Endothelial cell of umbilical vein (primary cell): Measurements from ENCODE around the gene PNKP. TPM values are rescaled to one million over a fixed set of nuclear protein-coding genes. Genes with fewer than 3 reads are reported as not detected.

Source experiments
- BruUV-seq: library from RNA; stranded (reverse); fragments of 400-500 nt; replicated peaks from 2 replicates; lab custom pipeline; 2021; lab: Mats Ljungman, UMichigan
- CTCF ChIA-PET: fragments of 300-600, 350-600 bp; sonication (Branson Sonifier 250); formaldehyde crosslinking; loops from one replicate; lab custom pipeline; 2021; ENCODE audit warnings: antibody characterized with exemption, inconsistent platforms; lab: Charles Lee
- POLR2A ChIA-PET: fragments of 300-600, 350-600 bp; sonication (Branson Sonifier 250); formaldehyde crosslinking; loops from one replicate; lab custom pipeline; 2021; ENCODE audit warnings: antibody characterized with exemption, inconsistent platforms; lab: Charles Lee
- DNase-seq: peaks from one replicate; pipeline ENCODE4 v3.0.0-alpha.2; 2011; ENCODE audit warnings: low read depth, low spot score
- FAIRE-seq: peaks from 2 replicates; lab custom pipeline; 2011; peaks lifted over from hg19 to GRCh38; lab: Jason Lieb, UNC
- H2AFZ ChIP-seq: 2 replicates; pipeline ENCODE4 v1.6.0; 2012; ENCODE audit warnings: low read depth, low read length, control low read depth, inconsistent platforms
- H3K27ac ChIP-seq: 2 replicates; pipeline ENCODE4 v1.5.1; 2011; ENCODE audit warnings: low read depth, mild to moderate bottlenecking, control low read depth, low read length, moderate library complexity; ENCODE audit not compliant: insufficient read depth
- H3K27me3 ChIP-seq, 2 experiments: 2 replicates each; pipeline versions ENCODE4 v1.6.0 to v1.6.1; 2011; ENCODE audit warnings: low read length in 2 of 2, mixed read lengths in 1 of 2; ENCODE audit not compliant: control insufficient read depth in 2 of 2, insufficient read depth in 2 of 2
- H3K36me3 ChIP-seq, 2 experiments: 2 replicates in 1 of 2; 3 replicates in 1 of 2; pipeline ENCODE4 v1.5.1; 2011; ENCODE audit warnings: low read length in 2 of 2, mild to moderate bottlenecking in 1 of 2, moderate library complexity in 1 of 2; ENCODE audit not compliant: control insufficient read depth in 2 of 2, insufficient read depth in 2 of 2; ENCODE audit errors: extremely low read depth in 1 of 2
- H3K4me1 ChIP-seq: 3 replicates; pipeline ENCODE4 v1.5.1; 2011; ENCODE audit warnings: mild to moderate bottlenecking, low read length; ENCODE audit not compliant: control insufficient read depth, insufficient read depth; ENCODE audit errors: extremely low read depth
- H3K4me2 ChIP-seq: 2 replicates; pipeline ENCODE4 v1.6.1; 2011; ENCODE audit warnings: low read length, control low read depth, mixed read lengths; ENCODE audit not compliant: insufficient read depth
- H3K4me3 ChIP-seq, 3 experiments: fragments of 200-600 bp in 1 of 3; sonication (generic), shearing (Covaris generic) in 1 of 3; replicated peaks in 1 of 3; 2 replicates each; pipeline ENCODE4 v1.5.1; 2011 to 2016; ENCODE audit warnings: control low read depth in 3 of 3, low read length in 3 of 3, mild to moderate bottlenecking in 2 of 3, inconsistent platforms in 1 of 3, low read depth in 1 of 3, moderate library complexity in 1 of 3; ENCODE audit not compliant: insufficient read depth in 1 of 3
- H3K79me2 ChIP-seq: 2 replicates; pipeline ENCODE4 v1.6.0; 2012; ENCODE audit warnings: low read length, inconsistent platforms; ENCODE audit not compliant: control insufficient read depth, insufficient read depth
- H3K9ac ChIP-seq: replicated peaks from 2 replicates; pipeline ENCODE3; 2011; ENCODE audit warnings: low read length, control low read depth; ENCODE audit not compliant: insufficient read depth; ENCODE audit errors: extremely low read depth
- H3K9me1 ChIP-seq: replicated peaks from 3 replicates; pipeline ENCODE4 v1.6.0; 2011; ENCODE audit warnings: mild to moderate bottlenecking, low read length; ENCODE audit not compliant: control insufficient read depth, insufficient read depth; ENCODE audit errors: extremely low read depth
- H3K9me3 ChIP-seq: replicated peaks from 2 replicates; pipeline ENCODE4 v1.5.1; 2012; ENCODE audit warnings: low read length, inconsistent platforms; ENCODE audit not compliant: control insufficient read depth, insufficient read depth
- H4K20me1 ChIP-seq: replicated peaks from 2 replicates; pipeline ENCODE3; 2011; ENCODE audit warnings: mild to moderate bottlenecking, low read length; ENCODE audit not compliant: control insufficient read depth, insufficient read depth; ENCODE audit errors: extremely low read depth
- EZH2 ChIP-seq: IDR thresholded peaks from 2 replicates; pipeline ENCODE4 v1.6.1; 2012; ENCODE audit warnings: borderline replicate concordance, low read depth, mild to moderate bottlenecking, moderate library complexity, low read length, inconsistent platforms; ENCODE audit not compliant: severe bottlenecking
- FOS ChIP-seq: IDR thresholded peaks from 2 replicates; pipeline ENCODE4 v1.6.1; 2011; ENCODE audit warnings: mild to moderate bottlenecking, low read length, moderate library complexity, borderline replicate concordance; ENCODE audit not compliant: insufficient read depth
- GATA2 ChIP-seq: IDR thresholded peaks from 2 replicates; pipeline ENCODE4 v1.7.0; 2011; ENCODE audit warnings: low read depth, mild to moderate bottlenecking, moderate library complexity, mixed read lengths, low read length; ENCODE audit not compliant: insufficient read length, insufficient read depth
- JUN ChIP-seq: IDR thresholded peaks from 2 replicates; pipeline ENCODE4 v1.6.1; 2011; ENCODE audit warnings: borderline replicate concordance, low read depth; ENCODE audit not compliant: insufficient read length, insufficient read depth
- MYC ChIP-seq: IDR thresholded peaks from one replicate; pipeline ENCODE4 v1.6.1; 2011; ENCODE audit warnings: mild to moderate bottlenecking, low read depth, low read length
- POLR2A ChIP-seq: IDR thresholded peaks from 2 replicates; pipeline ENCODE4 v1.6.1; 2012; ENCODE audit warnings: low read depth, mild to moderate bottlenecking, control low read depth, low read length
- POLR2AphosphoS5 ChIP-seq: IDR thresholded peaks from 2 replicates; pipeline ENCODE4 v1.6.1; 2012; ENCODE audit warnings: low read depth, mild to moderate bottlenecking, control low read depth, low read length, moderate library complexity; ENCODE audit not compliant: insufficient read depth
- dilution Hi-C: fragments of 300-500 bp; cut with MboI; formaldehyde crosslinking; loops from one replicate; pipeline ENCODE4 v1.15.0; 2019; ENCODE audit warnings: low sequenced_read_pairs; ENCODE audit not compliant: extremely low pct_ligation_motif_present
- intact Hi-C: fragments of 100-400 bp; cut with micrococcal nuclease; formaldehyde crosslinking; loops from one replicate; pipeline ENCODE4 v1.10.0; 2022
- polyA plus RNA-seq, 4 experiments: library from polyadenylated mRNA; depleted of rRNA in 3 of 4; stranded (reverse) in 3 of 4; unstranded in 1 of 4; fragments of >200 nt; gene quantifications; 2 replicates each; pipeline versions ENCODE4 v1.2.1 to v1.2.3, GENCODE V29; 2011 to 2012; ENCODE audit warnings: missing spikeins in 1 of 4
- total RNA-seq: library from RNA; stranded (reverse); gene quantifications from 2 replicates; pipeline ENCODE4 v1.2.3, GENCODE V29; 2021
- TF ChIP-seq, protein P1 (sequence below): IDR thresholded peaks from 2 replicates; pipeline ENCODE4 v1.6.1; 2011; ENCODE audit not compliant: insufficient read depth, insufficient read length
- TF ChIP-seq, protein P2 (sequence below), 2 donors: IDR thresholded peaks; 1 replicate in 1 of 2; 2 replicates in 1 of 2; pipeline ENCODE4 v1.5.1; 2011; ENCODE audit warnings: low read length in 2 of 2, mild to moderate bottlenecking in 2 of 2, moderate library complexity in 2 of 2, control low read depth in 1 of 2, inconsistent platforms in 1 of 2, low read depth in 1 of 2; ENCODE audit not compliant: insufficient read depth in 1 of 2; ENCODE audit errors: extremely low read depth in 1 of 2

Gene PNKP
- total and polyA plus RNA-seq, 2 donors (not counting 3 experiments of a cell fraction or from before 2014, with no cell fraction given): 39.4 to 112 TPM

DNA sequence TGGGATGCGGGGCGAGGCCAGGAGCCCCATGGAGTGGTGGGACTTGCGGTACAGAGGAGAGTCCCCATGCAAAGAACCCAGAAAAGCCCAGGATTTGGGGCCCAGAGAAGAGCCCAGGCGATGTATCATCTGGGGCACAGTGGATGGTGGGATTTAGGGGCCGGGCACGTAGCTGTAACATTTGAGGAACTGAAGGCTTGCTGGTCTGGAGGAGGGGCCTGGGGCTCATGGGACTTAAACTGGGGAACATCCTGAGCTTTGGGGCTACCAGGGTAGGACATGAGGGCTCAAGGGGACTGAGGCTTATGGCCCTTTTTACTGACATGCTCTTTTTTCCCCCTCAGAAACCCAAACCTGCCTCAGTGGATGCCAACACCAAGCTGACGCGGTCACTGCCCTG is 35.8 kb downstream of the PNKP start:
- ChIA-PET POLR2A (no interaction called here), CTCF (interaction anchor here (1.5 kb wide), 1 partner anchor 9 kb away, joined by 7 read pairs; no protein-coding TSS in a partner anchor)
- no peak overlapping the region for H3K9ac ChIP-seq
- dilution Hi-C loops: no loop called here
- TF ChIP-seq, protein P1, sequence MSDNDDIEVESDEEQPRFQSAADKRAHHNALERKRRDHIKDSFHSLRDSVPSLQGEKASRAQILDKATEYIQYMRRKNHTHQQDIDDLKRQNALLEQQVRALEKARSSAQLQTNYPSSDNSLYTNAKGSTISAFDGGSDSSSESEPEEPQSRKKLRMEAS: no peak
- TF ChIP-seq EZH2 (no peak), POLR2A (no peak), FOS (no peak), MYC (no peak), POLR2AphosphoS5 (no peak), JUN (no peak), GATA2 (no peak)
- TF ChIP-seq, protein P2, sequence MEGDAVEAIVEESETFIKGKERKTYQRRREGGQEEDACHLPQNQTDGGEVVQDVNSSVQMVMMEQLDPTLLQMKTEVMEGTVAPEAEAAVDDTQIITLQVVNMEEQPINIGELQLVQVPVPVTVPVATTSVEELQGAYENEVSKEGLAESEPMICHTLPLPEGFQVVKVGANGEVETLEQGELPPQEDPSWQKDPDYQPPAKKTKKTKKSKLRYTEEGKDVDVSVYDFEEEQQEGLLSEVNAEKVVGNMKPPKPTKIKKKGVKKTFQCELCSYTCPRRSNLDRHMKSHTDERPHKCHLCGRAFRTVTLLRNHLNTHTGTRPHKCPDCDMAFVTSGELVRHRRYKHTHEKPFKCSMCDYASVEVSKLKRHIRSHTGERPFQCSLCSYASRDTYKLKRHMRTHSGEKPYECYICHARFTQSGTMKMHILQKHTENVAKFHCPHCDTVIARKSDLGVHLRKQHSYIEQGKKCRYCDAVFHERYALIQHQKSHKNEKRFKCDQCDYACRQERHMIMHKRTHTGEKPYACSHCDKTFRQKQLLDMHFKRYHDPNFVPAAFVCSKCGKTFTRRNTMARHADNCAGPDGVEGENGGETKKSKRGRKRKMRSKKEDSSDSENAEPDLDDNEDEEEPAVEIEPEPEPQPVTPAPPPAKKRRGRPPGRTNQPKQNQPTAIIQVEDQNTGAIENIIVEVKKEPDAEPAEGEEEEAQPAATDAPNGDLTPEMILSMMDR (IDR thresholded peaks at IDR 0.05; ENCODE audit: extremely low read depth in 1 of 2, insufficient read depth in 1 of 2, low read depth in 1 of 2, low read length in 2 of 2): no peak
- no TSS peak for BruUV-seq
- no peak overlapping the region for H3K4me3 ChIP-seq
- H3K9me1 ChIP-seq: no peaks in the 10 kb centered on the region
- no peak overlapping the region for H3K27ac ChIP-seq
- no peak overlapping the region for H3K4me2 ChIP-seq
- DNase-seq (no peak), FAIRE-seq (no peak)
- H3K79me2 ChIP-seq: no peaks in the 10 kb centered on the region
- no peaks in the 10 kb centered on the region for H3K27me3 ChIP-seq
- H3K9me3 ChIP-seq: no peaks in the 10 kb centered on the region
- intact Hi-C loops: no loop called here
- H3K36me3 ChIP-seq: peaks cover 11 to 63% of the 10 kb centered on the region in 2 experiments
- peaks cover 8% of the 10 kb centered on the region for H3K4me1 ChIP-seq
- H2AFZ ChIP-seq: no peak overlapping the region
- no peaks in the 10 kb centered on the region for H4K20me1 ChIP-seq
